K562 (cell line): ENCODE data around the gene DPP10. TPM values are rescaled to one million over a fixed set of nuclear protein-coding genes. Genes with fewer than 3 reads are reported as not detected.

ENCODE experiments used
- ATAC-seq: fragments of 200-7000 bp; cut with Tn5 transposase; 3 replicates; pipeline ENCODE4 v1.9.1; 2020; ENCODE audit warnings: moderate library complexity
- BruUV-seq: library from RNA; stranded (reverse); fragments of 400-500 nt; replicated peaks from 2 replicates; lab custom pipeline; 2021; lab: Mats Ljungman, UMichigan
- CTCF ChIA-PET: fragments of 300-600 bp; formaldehyde crosslinking; extraction: SDS; loops from one replicate; lab custom pipeline; 2021; ENCODE audit warnings: low intra/inter-chr PET ratio; lab: Yijun Ruan, JAX
- POLR2A ChIA-PET: fragments of 300-600, 350-650 bp; sonication (Branson Sonifier 250); formaldehyde crosslinking; extraction: SDS; loops from one replicate; lab custom pipeline; 2021; ENCODE audit warnings: antibody characterized with exemption, inconsistent platforms; lab: Yijun Ruan, JAX
- DNase-seq, 4 experiments: peaks; one replicate each; pipeline versions ENCODE4 v3.0.0 to v3.0.0-alpha.2; 2011 to 2018; ENCODE audit warnings: low spot score in 3 of 4, mixed read lengths in 3 of 4; ENCODE audit errors: extremely low read depth in 1 of 4
- FAIRE-seq: peaks from 2 replicates; lab custom pipeline; 2011; peaks lifted over from hg19 to GRCh38; lab: Jason Lieb, UNC
- H2AFZ ChIP-seq: 2 replicates; pipeline ENCODE4 v1.6.0; 2011; ENCODE audit warnings: low read depth, low read length, control low read depth, inconsistent platforms
- H3K27ac ChIP-seq: fragments of 200-600 bp; 3 replicates; pipeline ENCODE4 v1.8.0; 2011; ENCODE audit warnings: low read depth, mild to moderate bottlenecking, control low read depth, inconsistent platforms, low read length, moderate library complexity, mixed read lengths; ENCODE audit errors: extremely low read depth
- H3K27me3 ChIP-seq, 2 experiments: fragments of 300-600 bp in 1 of 2; 2 replicates in 1 of 2; 3 replicates in 1 of 2; pipeline versions ENCODE4 v1.6.0 to v1.8.0; 2011; ENCODE audit warnings: inconsistent platforms in 2 of 2, low read length in 2 of 2, mild to moderate bottlenecking in 1 of 2, mixed read lengths in 1 of 2, moderate library complexity in 1 of 2; ENCODE audit not compliant: control insufficient read depth in 2 of 2, insufficient read depth in 2 of 2
- H3K36me3 ChIP-seq: fragments of 300-600 bp; 3 replicates; pipeline ENCODE4 v1.8.0; 2011; ENCODE audit warnings: mild to moderate bottlenecking, low read length, inconsistent platforms; ENCODE audit not compliant: control insufficient read depth, insufficient read depth
- H3K4me1 ChIP-seq, 2 experiments: fragments of 200-600 bp in 1 of 2; replicated peaks in 1 of 2; 2 replicates in 1 of 2; 3 replicates in 1 of 2; pipeline versions ENCODE4 v1.5.1 to v1.8.0; 2011; ENCODE audit warnings: inconsistent platforms in 2 of 2, low read length in 2 of 2, mild to moderate bottlenecking in 1 of 2, mixed read lengths in 1 of 2, moderate library complexity in 1 of 2; ENCODE audit not compliant: control insufficient read depth in 2 of 2, insufficient read depth in 2 of 2
- H3K4me2 ChIP-seq: 2 replicates; pipeline ENCODE4 v1.6.1; 2011; ENCODE audit warnings: low read length, control low read depth, inconsistent platforms, mixed read lengths; ENCODE audit not compliant: insufficient read depth
- H3K4me3 ChIP-seq: fragments of 200-600 bp; sonication (generic), shearing (Covaris generic); 2 replicates; pipeline ENCODE4 v1.5.1; 2016; ENCODE audit warnings: control low read depth, inconsistent platforms
- H3K79me2 ChIP-seq: fragments of 200-600 bp; 3 replicates; pipeline ENCODE4 v1.8.0; 2011; ENCODE audit warnings: low read length, inconsistent platforms; ENCODE audit not compliant: control insufficient read depth, insufficient read depth
- H3K9ac ChIP-seq, 2 experiments: 2 replicates each; pipeline versions ENCODE4 v1.6.0 to v1.6.1; 2011; ENCODE audit warnings: low read depth in 2 of 2, low read length in 2 of 2, control low read depth in 1 of 2, inconsistent platforms in 1 of 2, mild to moderate bottlenecking in 1 of 2, mixed read lengths in 1 of 2; ENCODE audit not compliant: insufficient read depth in 1 of 2
- H3K9me1 ChIP-seq: one replicate; pipeline ENCODE4 v1.6.0; 2011; ENCODE audit warnings: inconsistent platforms, mild to moderate bottlenecking, low read length, moderate library complexity; ENCODE audit not compliant: control insufficient read depth, insufficient read depth
- H3K9me3 ChIP-seq: replicated peaks from 2 replicates; pipeline ENCODE4 v1.5.1; 2011; ENCODE audit warnings: low read depth, low read length, inconsistent platforms; ENCODE audit not compliant: control insufficient read depth, insufficient read depth
- H4K20me1 ChIP-seq: replicated peaks from 2 replicates; pipeline ENCODE4 v1.6.1; 2011; ENCODE audit warnings: low read length, inconsistent platforms, mixed read lengths; ENCODE audit not compliant: control insufficient read depth, insufficient read depth
- ADNP ChIP-seq: fragments of 200-800 bp; sonication (Bioruptor generic); IDR thresholded peaks from 2 replicates; pipeline ENCODE4 v1.6.1; 2016; ENCODE audit warnings: missing genetic modification characterization, missing compliant biosample characterization
- ATF2 ChIP-seq: sonication (generic); formaldehyde crosslinking; IDR thresholded peaks from 2 replicates; pipeline ENCODE4 v1.8.1; 2022; ENCODE audit warnings: missing genetic modification reagents
- CREM ChIP-seq: IDR thresholded peaks from 2 replicates; pipeline ENCODE4 v1.6.1; 2014; ENCODE audit warnings: antibody characterized with exemption, low read depth
- E2F3 ChIP-seq: fragments of 250-450 bp; sonication (Bioruptor Pico); IDR thresholded peaks from 2 replicates; pipeline ENCODE4 v1.4.0; 2020; ENCODE audit warnings: mild to moderate bottlenecking
- E2F8 ChIP-seq: fragments of 450-650 bp; IDR thresholded peaks from 2 replicates; pipeline ENCODE4 v1.7.1; 2018; ENCODE audit warnings: mild to moderate bottlenecking, low read depth; ENCODE audit not compliant: partially characterized antibody
- HDAC2 ChIP-seq: fragments of 450-650 bp; IDR thresholded peaks from 2 replicates; pipeline ENCODE4 v1.6.1; 2016; ENCODE audit warnings: mild to moderate bottlenecking
- POLR2AphosphoS2 ChIP-seq: IDR thresholded peaks from 2 replicates; pipeline ENCODE4 v1.6.1; 2012; ENCODE audit warnings: low read length, improper control_type of control experiment
- POLR3A ChIP-seq: IDR thresholded peaks from 2 replicates; pipeline ENCODE4 v1.6.1; 2011; ENCODE audit warnings: borderline replicate concordance, mild to moderate bottlenecking, moderate library complexity; ENCODE audit not compliant: insufficient read length, insufficient read depth; ENCODE audit errors: extremely low read depth
- SAFB2 ChIP-seq: fragments of 200-400 bp; formaldehyde crosslinking; IDR thresholded peaks from 2 replicates; pipeline ENCODE4 v1.6.1; 2018; ENCODE audit warnings: borderline replicate concordance, low read length, low read depth, moderate library complexity; ENCODE audit not compliant: severe bottlenecking
- ZNF263 ChIP-seq: sonication (generic); formaldehyde crosslinking; IDR thresholded peaks from 2 replicates; pipeline ENCODE4 v1.8.0; 2022; ENCODE audit warnings: mild to moderate bottlenecking, missing genetic modification reagents, borderline replicate concordance
- ZNF282 ChIP-seq: sonication (generic); formaldehyde crosslinking; IDR thresholded peaks from 2 replicates; pipeline ENCODE4 v1.8.1; 2023; ENCODE audit warnings: missing genetic modification reagents
- ZNF445 ChIP-seq: fragments of 250-450 bp; sonication (Bioruptor Pico); IDR thresholded peaks from 2 replicates; pipeline ENCODE4 v1.4.0; 2020; ENCODE audit warnings: low read depth, mild to moderate bottlenecking, moderate library complexity
- WGBS: fragments of 100-300 bp; shearing (Covaris generic); methylation state at CpG from one replicate; pipeline ENCODE4 v1.1.6; 2016; ENCODE audit warnings: low coverage, mixed read lengths; ENCODE audit not compliant: insufficient coverage; ENCODE audit errors: missing lambda C conversion rate; 5-methylcytosine and 5-hydroxymethylcytosine counted together
- in situ Hi-C: fragments of 300-500 bp; cut with MboI; formaldehyde crosslinking; loops from 4 replicates; pipeline ENCODE4 v1.15.0; 2018; ENCODE audit warnings: inconsistent platforms, mixed read lengths
- intact Hi-C: fragments of 100-400 bp; cut with micrococcal nuclease; formaldehyde crosslinking; loops from 2 replicates; pipeline ENCODE4 v1.14.2; 2022
- polyA plus RNA-seq, 8 experiments: library from polyadenylated mRNA; depleted of rRNA in 4 of 8; stranded (reverse) in 5 of 8; unstranded in 3 of 8; fragments of >200 nt; fragmentation: Nextera tagmentation in 2 of 8; fragmentation: Illumina TruSeq in 1 of 8; extraction: Ambion mirVana in 2 of 8; extraction: Trizol in 1 of 8; gene quantifications; 2 replicates each; pipeline versions ENCODE4 v1.2.1 to v1.2.3, GENCODE V29; 2011 to 2014; ENCODE audit warnings: inconsistent platforms in 1 of 8, missing spikeins in 1 of 8
- total RNA-seq, 7 experiments: library from RNA; depleted of rRNA in 6 of 7; stranded (reverse); fragments of >200 nt in 6 of 7; fragmentation: Illumina TruSeq in 2 of 7; extraction: Trizol in 2 of 7; gene quantifications; 2 replicates each; pipeline versions ENCODE4 v1.2.1 to v1.2.3, GENCODE V29; 2011 to 2021; ENCODE audit warnings: low replicate concordance in 1 of 7

Gene DPP10
- total and polyA plus RNA-seq, 9 of the 15 experiments (the other 6 are each of a cell fraction or from before 2014, with no cell fraction given), result not detected

GRCh38 chr2:114753145-114753544 lies 310.7 kb downstream of the DPP10 start:
- no TSS peak for BruUV-seq
- CTCF ChIA-PET, result no interaction called here
- POLR2A ChIA-PET, result no interaction called here
- no peaks in the 10 kb centered on the region for H3K79me2 ChIP-seq
- H3K27ac ChIP-seq, result no peak overlapping the region
- no peaks in the 10 kb centered on the region for H3K9me1 ChIP-seq
- WGBS, result 0% methylated on average over 2 of the region's 2 CpGs
- in situ Hi-C loops, result no loop called here
- no peaks in the 10 kb centered on the region; the same call in 1 of the 2 replicates for H3K9me3 ChIP-seq
- H3K4me3 ChIP-seq, result no peak overlapping the region
- no peaks in the 10 kb centered on the region for H3K36me3 ChIP-seq
- H2AFZ ChIP-seq, result no peak overlapping the region
- FAIRE-seq (no peak), ATAC-seq (no peak)
- H4K20me1 ChIP-seq, result no peaks in the 10 kb centered on the region
- H3K27me3 ChIP-seq, result no peaks in the 10 kb centered on the region
- no peak overlapping the region for H3K4me2 ChIP-seq
- TF ChIP-seq POLR2AphosphoS2 (no peak), SAFB2 (no peak), ZNF263 (CRISPR knock-in tag) (no peak), ZNF445 (CRISPR knock-in tag) (no peak), ZNF282 (no peak)
- TF ChIP-seq, all 486 proteins: peak for 0
- intact Hi-C loops, result no loop called here
- no peaks in the 10 kb centered on the region for H3K4me1 ChIP-seq
- no peak for DNase-seq
- no peak overlapping the region for H3K9ac ChIP-seq

GRCh38 chr2:114754907-114755563 lies 312.6 kb downstream of the DPP10 start:
- Histone ChIP-seq H3K36me3 (no peaks in the 10 kb centered on the region), H3K4me3 (no peak overlapping the region), H4K20me1 (no peaks in the 10 kb centered on the region), H3K4me1 (no peaks in the 10 kb centered on the region), H3K4me2 (no peak overlapping the region), H3K9ac (no peak overlapping the region), H2AFZ (no peak overlapping the region), H3K27me3 (no peaks in the 10 kb centered on the region), H3K9me3 (no peaks in the 10 kb centered on the region; the same call in 1 of the 2 replicates), H3K79me2 (no peaks in the 10 kb centered on the region), H3K27ac (no peak overlapping the region), H3K9me1 (no peaks in the 10 kb centered on the region)
- POLR2A ChIA-PET, result no interaction called here
- CTCF ChIA-PET, result no interaction called here
- FAIRE-seq (no peak), DNase-seq (no peak), ATAC-seq (no peak)
- in situ Hi-C loops, result no loop called here
- no TSS peak for BruUV-seq
- intact Hi-C loops, result no loop called here
- WGBS, result 0% methylated on average over 3 of the region's 3 CpGs
- TF ChIP-seq E2F3 (CRISPR knock-in tag) (no peak), POLR3A (no peak), HDAC2 (no peak), E2F8 (no peak), ATF2 (CRISPR knock-in tag) (no peak), ADNP (tag) (no peak), CREM (no peak)
